SHP77 (cell line): Measurements from ENCODE around the gene TUBGCP6.
"Not testable (repeated sequence)": the region's sequence is repeated elsewhere in the genome, so short reads cannot be mapped to it uniquely, and the experiment has no call there.

Experiments
- DNase-seq, 2 experiments: peaks; one replicate each; lab custom pipeline; 2025; lab: John Stamatoyannopoulos, UW

Gene TUBGCP6

GRCh38 chr22:50210378-50211139, 34.3 kb downstream of the TUBGCP6 start:
- DNase-seq: no peak

- peak; percentile 30 to 61 for DNase-seq
These were observed 34.9 kb downstream of the TUBGCP6 start for GRCh38 chr22:50209893-50210292.

GRCh38 chr22:50208939-50209892, 35.6 kb downstream of the TUBGCP6 start:
- no peak for DNase-seq

GRCh38 chr22:50208430-50208938, 36.3 kb downstream of the TUBGCP6 start:
- no peak for DNase-seq

- DNase-seq: no peak
These were observed 37.3 kb downstream of the TUBGCP6 start for GRCh38 chr22:50207383-50208140.

GRCh38 chr22:50206599-50206998, 38.2 kb downstream of the TUBGCP6 start:
- DNase-seq: peak; percentile 32 to 33

GRCh38 chr22:50205781-50206569, 38.8 kb downstream of the TUBGCP6 start:
- DNase-seq: no peak

- DNase-seq: not testable (repeated sequence)
These were observed 39.8 kb downstream of the TUBGCP6 start for GRCh38 chr22:50204998-50205397.

GRCh38 chr22:50204571-50204970, 40.3 kb downstream of the TUBGCP6 start:
- DNase-seq: no peak

- no peak for DNase-seq
These were observed 41.5 kb downstream of the TUBGCP6 start for GRCh38 chr22:50203288-50203687.

- DNase-seq: no peak
These were observed 42.6 kb downstream of the TUBGCP6 start for GRCh38 chr22:50202130-50202666.

- DNase-seq: no peak
These were observed 43.4 kb downstream of the TUBGCP6 start for GRCh38 chr22:50201191-50202129.

GRCh38 chr22:50200461-50201190, 44.2 kb downstream of the TUBGCP6 start, which contains the start of gene SELENOO:
Gene SELENOO, plus strand, starts transcription at chr22:50201011. Its CDS starts 26 bp downstream, at chr22:50201037.
- peak; percentile 79 to 91 for DNase-seq

- no peak for DNase-seq
These were observed 44.9 kb downstream of the TUBGCP6 start for GRCh38 chr22:50199829-50200460.

GRCh38 chr22:50199251-50199721, 45.5 kb downstream of the TUBGCP6 start:
- DNase-seq: no peak

- DNase-seq: no peak
These were observed 46.2 kb downstream of the TUBGCP6 start for GRCh38 chr22:50198624-50199017.

- DNase-seq: no peak
These were observed 46.8 kb downstream of the TUBGCP6 start for GRCh38 chr22:50197856-50198623.
